Measurements from ENCODE around the gene CALM3.
"Not testable (repeated sequence)": the region's sequence is repeated elsewhere in the genome, so short reads cannot be mapped to it uniquely, and the experiment has no call there.

CALM3 gene

GRCh38 chr19:46614114-46614722 lies 13.1 kb downstream of the CALM3 start:
- DNase-seq (ENCODE audit: low read depth in 2 of 2, low spot score in 1 of 2), result peak; percentile 57 to 76

DNA sequence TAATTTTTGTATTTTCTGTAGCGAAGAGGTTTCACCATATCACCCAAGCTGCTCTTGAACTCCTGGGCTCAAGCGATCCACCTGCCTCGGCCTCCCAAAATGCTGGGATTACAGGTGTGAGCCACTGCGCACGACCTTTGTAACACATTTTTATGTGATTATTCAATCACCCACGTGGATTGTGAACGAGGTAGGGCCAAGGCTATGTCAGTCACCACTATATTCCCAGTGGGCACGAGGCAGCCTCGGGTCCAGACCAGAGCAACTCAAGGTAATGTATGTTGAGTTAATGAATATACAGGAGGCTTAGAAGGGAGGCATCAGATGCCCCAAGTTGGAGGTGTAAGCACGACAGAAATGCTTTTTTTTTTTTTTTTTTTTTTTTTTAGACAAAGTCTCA lies 14.8 kb downstream of the CALM3 start:
- DNase-seq (ENCODE audit: low read depth in 2 of 2, low spot score in 1 of 2), result no peak

DNA sequence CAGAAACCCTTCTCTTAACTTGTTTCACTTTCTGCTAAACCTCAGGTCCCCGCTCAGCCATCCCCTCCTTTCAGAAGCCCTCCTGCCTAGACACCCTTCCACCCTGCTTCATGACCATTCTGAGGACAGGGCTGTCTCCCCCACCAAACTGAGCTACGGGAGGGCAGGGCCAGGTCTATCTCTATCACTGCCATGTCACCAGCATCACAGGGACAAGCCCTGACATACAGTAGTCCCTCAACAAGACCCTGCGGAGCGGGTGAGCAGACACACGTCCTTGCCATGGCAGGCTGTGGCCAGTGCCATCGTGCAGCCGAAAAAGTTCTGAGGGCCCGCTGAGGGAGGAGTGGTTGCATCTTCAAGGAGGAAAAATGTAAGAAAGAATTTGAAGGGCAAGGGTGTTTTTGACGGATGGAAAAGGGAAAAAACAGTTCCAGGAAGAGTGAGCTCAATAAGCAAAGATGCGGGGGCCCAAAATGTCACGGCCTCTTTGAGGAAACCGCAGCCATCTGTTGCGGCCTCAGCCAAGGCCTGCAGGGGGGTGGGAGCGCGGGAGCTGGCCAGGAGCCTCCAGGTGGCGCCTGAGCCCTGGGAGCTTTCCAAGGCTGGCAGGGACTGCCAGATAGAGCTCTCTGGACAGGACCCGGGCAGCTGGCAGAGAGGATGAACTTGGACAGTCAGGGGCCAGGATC lies 15.6 kb downstream of the CALM3 start:
- DNase-seq (ENCODE audit: low read depth in 2 of 2, low spot score in 1 of 2), result no peak

- DNase-seq (ENCODE audit: low read depth in 2 of 2, low spot score in 1 of 2), result no peak
Observed at GRCh38 chr19:46617601-46618000, 16.5 kb downstream of the CALM3 start.

GRCh38 chr19:46618670-46619231 lies 17.6 kb downstream of the CALM3 start:
- DNase-seq (ENCODE audit: low read depth in 2 of 2, low spot score in 1 of 2), result no peak

DNA sequence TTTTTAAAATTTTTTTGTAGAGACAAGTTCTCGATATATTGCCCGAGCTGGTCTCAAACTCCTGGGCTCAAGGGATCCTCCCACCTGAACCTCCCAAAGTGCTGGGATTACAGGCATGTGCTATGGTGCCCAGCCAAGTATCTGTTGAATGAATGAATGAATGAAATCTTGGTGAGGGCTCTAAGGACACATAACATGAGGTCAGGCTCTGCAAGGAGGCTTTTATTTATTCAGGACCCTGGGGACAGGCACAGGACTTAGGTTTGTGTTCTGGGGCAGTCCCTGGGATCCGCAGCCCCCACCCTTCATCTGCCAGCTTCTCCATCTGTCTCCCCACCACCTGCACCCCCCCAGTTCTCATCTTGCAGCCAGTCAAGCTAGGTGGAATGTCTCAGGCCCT lies 19.1 kb downstream of the CALM3 start:
- DNase-seq (ENCODE audit: low read depth in 2 of 2, low spot score in 1 of 2), result no peak

DNA sequence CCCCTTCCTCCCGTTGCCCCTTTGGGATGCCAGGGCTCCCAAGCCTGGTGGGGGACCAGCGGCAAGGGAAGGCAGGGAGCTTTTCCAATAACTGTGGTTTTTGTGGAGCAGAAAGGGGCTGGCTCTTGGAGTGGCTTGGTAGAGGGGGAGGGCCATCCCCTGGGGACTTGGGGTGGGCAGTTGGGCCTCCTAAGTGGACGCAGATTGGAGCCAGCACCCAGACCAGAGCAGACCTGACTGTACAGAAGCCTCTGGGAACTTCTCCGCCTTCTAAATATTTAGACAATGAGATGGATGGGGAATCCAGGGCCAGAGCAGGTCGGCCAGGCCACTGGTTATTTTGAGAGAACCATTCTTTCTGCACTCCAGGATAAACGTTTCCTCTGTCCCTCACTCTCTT lies 19.6 kb downstream of the CALM3 start:
- DNase-seq (ENCODE audit: low read depth in 2 of 2, low spot score in 1 of 2), result no peak

GRCh38 chr19:46621191-46622117 lies 20.3 kb downstream of the CALM3 start:
- DNase-seq (ENCODE audit: low read depth in 2 of 2, low spot score in 1 of 2), result no peak

DNA sequence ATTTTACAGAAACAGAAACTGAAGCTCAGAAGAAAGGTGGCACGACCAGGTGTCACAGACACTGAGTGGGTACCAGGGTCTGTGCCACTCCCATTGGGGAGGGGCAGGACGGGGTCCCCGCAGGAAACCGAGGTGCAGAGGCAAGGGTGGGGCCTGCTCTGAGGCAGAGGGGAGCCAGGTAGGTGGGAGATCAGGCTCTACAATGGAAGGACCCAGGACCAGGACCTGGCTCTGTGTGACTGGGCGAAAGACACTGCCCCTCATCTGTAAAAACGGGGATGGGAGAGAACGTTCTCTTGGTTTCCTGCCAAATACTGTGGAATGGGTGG lies 21.0 kb downstream of the CALM3 start:
- DNase-seq (ENCODE audit: low read depth in 2 of 2, low spot score in 1 of 2), result no peak

DNA sequence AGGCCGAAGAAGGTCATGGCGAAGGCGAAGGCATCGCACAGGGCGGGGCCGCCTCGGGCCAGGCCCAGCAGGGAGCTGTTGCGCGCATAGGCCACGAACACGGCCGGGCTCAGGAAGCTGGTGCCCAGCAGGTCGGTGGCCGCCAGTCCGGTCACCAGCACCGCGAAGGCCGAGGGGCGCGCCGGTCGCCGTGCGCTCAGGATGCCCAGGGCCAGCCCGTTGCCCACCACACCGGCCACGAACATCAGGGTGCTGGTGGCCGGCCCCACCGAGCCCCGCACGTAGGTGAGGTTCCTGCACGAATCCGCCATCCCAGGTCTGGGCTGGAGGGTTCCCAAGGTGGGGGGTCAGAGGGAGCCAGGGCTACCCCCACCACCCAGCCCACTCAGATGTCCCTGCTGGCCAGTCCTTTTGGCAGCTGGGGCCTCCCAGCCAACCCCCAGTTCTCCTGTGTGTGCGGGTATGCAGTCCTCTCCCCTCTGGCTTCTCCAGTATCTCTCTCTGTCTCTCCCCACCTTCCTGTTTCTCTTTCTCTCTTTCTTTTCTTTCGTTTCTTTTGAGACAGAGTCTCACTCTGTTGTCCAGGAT lies 22.9 kb downstream of the CALM3 start:
- no peak for DNase-seq (ENCODE audit: low read depth in 2 of 2, low spot score in 1 of 2)

DNA sequence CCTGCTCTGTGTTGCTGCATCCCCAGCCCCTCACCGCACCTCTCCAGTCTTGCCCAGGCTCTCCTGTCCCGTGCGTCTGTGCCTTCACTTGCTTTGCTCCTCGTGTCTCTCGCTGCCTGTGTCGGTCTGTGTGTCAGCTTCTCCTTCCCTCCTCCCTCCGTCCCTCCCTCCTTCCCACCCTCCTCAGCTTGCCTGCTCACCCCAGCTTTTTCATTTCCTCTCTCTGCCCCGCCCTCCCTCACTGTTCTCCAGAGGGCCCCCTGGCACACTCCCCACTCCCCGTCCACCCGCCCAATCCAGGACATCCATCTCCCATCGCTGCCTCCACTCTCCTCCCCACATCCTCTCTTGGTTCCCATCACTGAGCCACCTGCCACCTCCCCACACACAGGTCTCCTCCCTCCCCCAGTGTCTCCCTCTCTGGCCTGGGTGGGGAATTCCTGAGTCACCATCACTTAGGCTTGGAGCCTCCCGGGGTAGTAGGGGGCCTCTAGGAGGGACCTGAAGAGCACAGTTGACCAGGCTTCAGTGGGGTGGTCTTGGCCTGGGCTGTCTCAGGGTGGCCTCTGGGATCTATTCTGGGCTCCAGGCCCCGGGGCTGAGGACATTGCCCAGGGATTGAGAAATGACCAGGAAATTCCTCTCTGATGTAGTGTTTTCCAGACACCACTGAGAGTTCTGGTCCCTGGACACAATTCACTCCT lies 24.0 kb downstream of the CALM3 start, which contains the start of gene PTGIR:
Gene PTGIR, minus strand, starts transcription at position 132 of the 704 bp plus-strand sequence. CDS start 864 bp downstream, outside the sequence.
- DNase-seq (ENCODE audit: low read depth in 2 of 2, low spot score in 1 of 2), result no peak

DNA sequence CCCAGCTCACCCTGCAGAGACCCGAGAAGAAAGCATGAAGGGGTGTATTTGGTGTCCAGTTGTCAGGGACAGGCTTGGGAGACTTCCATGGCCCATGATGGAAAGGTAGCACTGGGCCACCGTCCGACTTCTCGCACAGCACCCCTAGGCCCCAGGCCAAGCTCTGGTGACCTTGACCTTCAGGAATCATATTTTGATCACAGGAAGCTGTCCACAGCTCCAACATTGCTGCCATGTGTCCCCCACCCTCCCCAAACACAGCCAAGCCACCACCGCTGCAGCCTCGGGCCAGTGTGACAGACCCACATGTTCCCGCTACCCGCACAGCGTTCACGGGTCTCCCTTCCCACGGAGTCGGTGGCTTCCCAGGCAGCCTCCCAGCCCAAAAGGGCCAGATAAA lies 24.6 kb downstream of the CALM3 start:
- DNase-seq (ENCODE audit: low read depth in 2 of 2, low spot score in 1 of 2), result no peak

- no peak for DNase-seq (ENCODE audit: low read depth in 2 of 2, low spot score in 1 of 2)
Observed at GRCh38 chr19:46626446-46626845, 25.3 kb downstream of the CALM3 start.

- DNase-seq (ENCODE audit: low read depth in 2 of 2, low spot score in 1 of 2), result not testable (repeated sequence)
Observed at GRCh38 chr19:46628970-46629369, 27.8 kb downstream of the CALM3 start.

DNA sequence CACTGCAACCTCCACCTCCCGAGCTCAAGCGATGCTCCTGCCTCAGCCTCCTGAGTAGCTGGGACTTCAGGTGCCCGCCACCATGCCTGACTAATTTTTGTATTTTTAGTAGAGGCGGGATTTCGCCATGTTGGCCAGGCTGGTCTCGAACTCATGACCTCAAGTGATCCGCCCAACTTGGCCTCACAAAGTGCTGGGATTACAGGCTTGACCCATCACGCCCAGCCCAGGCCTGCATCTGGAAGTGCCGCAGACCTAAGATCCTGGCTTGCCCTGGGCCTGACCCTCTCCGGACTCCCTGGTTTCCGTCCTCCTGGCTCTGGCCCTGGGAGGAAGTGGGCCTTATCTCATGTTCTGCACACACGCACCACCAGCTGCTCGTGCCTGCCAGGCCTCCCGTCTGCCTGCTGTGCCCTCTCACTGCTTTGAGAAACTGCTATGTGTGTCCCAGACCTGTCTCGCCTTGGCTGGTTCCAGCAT lies 28.5 kb downstream of the CALM3 start:
- DNase-seq (ENCODE audit: low read depth in 2 of 2, low spot score in 1 of 2), result no peak

DNA sequence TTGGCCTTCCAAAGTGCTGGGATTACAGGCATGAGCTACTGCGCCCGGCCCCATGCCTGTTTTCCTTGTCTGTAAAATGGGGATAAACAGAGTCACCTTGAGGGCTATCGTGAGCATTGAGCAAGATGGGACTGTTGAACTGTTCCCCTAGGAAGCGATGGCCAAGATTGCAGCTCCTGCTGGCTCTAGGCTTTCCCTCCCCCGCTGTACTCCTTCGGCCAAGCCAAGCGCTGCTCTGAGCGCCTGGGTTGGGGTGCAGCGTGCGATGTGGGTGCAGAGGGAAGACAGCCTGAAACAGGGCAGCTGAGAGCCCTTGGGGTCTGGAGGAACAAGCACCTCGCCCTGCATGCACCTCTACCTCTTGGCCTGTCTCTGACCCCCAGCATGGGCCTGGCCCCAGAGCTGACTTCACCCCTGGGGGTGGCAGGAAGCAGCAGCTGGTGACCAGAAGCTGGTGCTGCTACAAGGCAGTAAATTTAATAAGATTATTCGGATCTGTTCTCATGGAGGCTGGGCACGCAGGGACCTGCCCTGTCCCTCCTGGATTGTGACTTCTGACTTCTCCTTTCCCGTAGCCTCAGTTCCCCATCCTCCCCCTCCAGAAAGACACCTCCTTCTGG lies 29.6 kb downstream of the CALM3 start:
- DNase-seq (ENCODE audit: low read depth in 2 of 2, low spot score in 1 of 2), result no peak

DNA sequence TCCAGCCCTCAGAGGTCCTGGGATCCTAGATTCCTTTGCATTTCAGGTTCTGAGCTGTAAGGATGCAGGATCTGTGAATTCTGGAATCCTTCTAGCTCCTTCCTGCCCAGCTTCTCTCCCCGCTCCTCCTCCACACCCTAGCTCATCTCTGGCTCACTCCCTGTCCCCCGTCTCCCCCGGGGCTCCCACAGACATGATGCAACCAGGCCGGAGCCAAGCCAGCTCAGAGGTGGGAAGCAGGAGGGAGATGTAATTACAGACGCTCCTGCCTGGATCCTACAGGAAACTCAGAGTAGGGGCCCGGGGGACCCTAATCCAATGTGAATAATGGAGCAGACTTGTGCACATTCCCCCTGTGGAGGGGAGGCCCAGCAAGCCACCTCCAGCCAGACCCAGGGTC lies 30.4 kb downstream of the CALM3 start:
- no peak for DNase-seq (ENCODE audit: low read depth in 2 of 2, low spot score in 1 of 2)

GRCh38 chr19:46633130-46633529 lies 32.0 kb downstream of the CALM3 start:
- no peak for DNase-seq (ENCODE audit: low read depth in 2 of 2, low spot score in 1 of 2)

DNA sequence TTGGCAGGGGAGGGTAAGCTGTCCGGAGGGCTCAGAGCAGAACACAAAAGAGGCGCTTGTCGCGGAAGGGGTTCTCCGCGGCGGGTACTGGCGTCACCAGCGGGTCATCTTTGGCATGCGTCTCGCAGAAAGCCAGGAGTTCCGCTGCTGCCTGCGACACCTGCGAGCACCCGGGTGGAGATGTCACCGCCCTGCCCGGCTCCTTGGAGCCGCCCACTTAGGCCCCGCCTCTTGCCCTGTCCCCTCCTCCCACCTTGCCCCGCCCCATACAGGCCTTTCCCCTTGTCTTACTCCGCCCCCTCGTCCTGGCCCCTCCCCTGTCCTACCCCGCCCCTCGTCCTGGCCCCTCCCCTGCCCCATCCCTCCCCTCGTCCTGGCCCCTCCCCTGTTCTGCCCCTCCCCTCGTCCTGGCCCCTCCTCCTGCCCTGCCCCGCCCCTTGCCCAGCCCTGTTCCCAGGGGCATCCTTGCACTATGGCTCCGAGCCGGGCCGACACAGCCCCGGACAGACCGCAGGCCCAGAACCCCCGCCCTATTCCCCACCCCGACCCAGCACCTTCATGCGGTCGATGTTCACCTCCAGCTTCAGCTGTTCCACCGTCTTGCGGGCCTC lies 33.0 kb downstream of the CALM3 start:
- peak; percentile 77 to 86 for DNase-seq (ENCODE audit: low read depth in 2 of 2, low spot score in 1 of 2)

All from stimulated activated CD8-positive, alpha-beta memory T cell treated with anti-CD3 and anti-CD28 coated beads, Interleukin-4, amount 100 ng/mL, for 4 hours (primary cell).